MM.1S (cell line): ENCODE measurements around the gene CMBL.

Experiments
- DNase-seq: peaks from one replicate; pipeline ENCODE4 v3.0.0-alpha.2; 2015
- H2AFZ ChIP-seq: fragments of 300-600 bp; sonication (generic); 2 replicates; pipeline ENCODE4 v1.6.0; 2016; ENCODE audit warnings: antibody characterized with exemption, low read length
- H3F3A ChIP-seq: fragments of 300-600 bp; sonication (generic); 2 replicates; pipeline ENCODE4 v1.6.1; 2016; ENCODE audit warnings: mild to moderate bottlenecking, antibody characterized with exemption, low read length, moderate library complexity, mixed read lengths; ENCODE audit not compliant: insufficient read depth
- H3K27ac ChIP-seq: fragments of 300-600 bp; sonication (generic); 2 replicates; pipeline ENCODE4 v1.5.1; 2016; ENCODE audit warnings: mild to moderate bottlenecking, low read length
- H3K27me3 ChIP-seq: fragments of 300-600 bp; sonication (generic); replicated peaks from 2 replicates; pipeline ENCODE4 v1.6.0; 2016; ENCODE audit warnings: low read length; ENCODE audit not compliant: insufficient read depth
- H3K36me3 ChIP-seq: fragments of 300-600 bp; sonication (generic); replicated peaks from 2 replicates; pipeline ENCODE4 v1.6.1; 2016; ENCODE audit warnings: mild to moderate bottlenecking, low read length, mixed read lengths; ENCODE audit not compliant: insufficient read depth
- H3K4me1 ChIP-seq: fragments of 300-600 bp; sonication (generic); 2 replicates; pipeline ENCODE4 v1.6.1; 2016; ENCODE audit warnings: low read length, mixed read lengths
- H3K4me2 ChIP-seq: fragments of 300-600 bp; sonication (generic); 2 replicates; pipeline ENCODE4 v1.6.0; 2016; ENCODE audit warnings: low read depth, low read length
- H3K4me3 ChIP-seq: fragments of 300-600 bp; sonication (generic); 2 replicates; pipeline ENCODE4 v1.5.1; 2016; ENCODE audit warnings: low read length, mixed read lengths
- H3K79me2 ChIP-seq: fragments of 300-600 bp; sonication (generic); 2 replicates; pipeline ENCODE4 v1.6.1; 2016; ENCODE audit warnings: mixed run types, low read length, mixed read lengths
- H3K9ac ChIP-seq: fragments of 300-600 bp; sonication (generic); 2 replicates; pipeline ENCODE4 v1.6.1; 2016; ENCODE audit warnings: low read length, mixed read lengths
- H3K9me2 ChIP-seq: fragments of 300-600 bp; sonication (generic); replicated peaks from 2 replicates; pipeline ENCODE4 v1.6.1; 2016; ENCODE audit warnings: mild to moderate bottlenecking, low read length, mixed read lengths; ENCODE audit not compliant: insufficient read depth
- H3K9me3 ChIP-seq: fragments of 300-600 bp; sonication (generic); replicated peaks from 2 replicates; pipeline ENCODE4 v1.6.1; 2016; ENCODE audit warnings: mild to moderate bottlenecking, low read length, mixed read lengths; ENCODE audit not compliant: insufficient read depth
- H4K20me1 ChIP-seq: fragments of 300-600 bp; sonication (generic); 2 replicates; pipeline ENCODE4 v1.6.1; 2016; ENCODE audit warnings: mild to moderate bottlenecking, low read length, moderate library complexity, mixed read lengths; ENCODE audit not compliant: insufficient read depth
- CTCF ChIP-seq: fragments of 300-600 bp; sonication (generic); IDR thresholded peaks from 2 replicates; pipeline ENCODE4 v1.5.1; 2016; ENCODE audit warnings: antibody characterized with exemption, low read length, mixed read lengths
- EZH2 ChIP-seq: fragments of 300-600 bp; sonication (generic); optimal IDR thresholded peaks from 2 replicates; pipeline ENCODE3; 2017; ENCODE audit warnings: low read depth, mild to moderate bottlenecking, antibody characterized with exemption, low read length, mixed read lengths
- EZH2phosphoT487 ChIP-seq: fragments of 300-600 bp; sonication (generic); IDR thresholded peaks from 2 replicates; pipeline ENCODE4 v1.6.1; 2018; ENCODE audit warnings: antibody characterized with exemption, low read length

The CMBL gene

GRCh38 chr5:10251405-10251804 is 56.3 kb downstream of the CMBL start:
- Histone ChIP-seq H3K9me2 (no peaks in the 10 kb centered on the region), H3K9ac (peak overlapping the region; percentile 93), H3K9me3 (no peaks in the 10 kb centered on the region), H2AFZ (no peak overlapping the region), H3K4me1 (peaks cover 13% of the 10 kb centered on the region), H3F3A (no peaks in the 10 kb centered on the region), H3K36me3 (peaks cover 21% of the 10 kb centered on the region), H3K27ac (no peak overlapping the region), H3K27me3 (no peaks in the 10 kb centered on the region), H3K79me2 (peaks cover 95% of the 10 kb centered on the region), H4K20me1 (peaks cover 25% of the 10 kb centered on the region), H3K4me2 (peak overlapping the region; percentile 90), H3K4me3 (peak overlapping the region; percentile 95)
- no peak for TF ChIP-seq CTCF
- TF ChIP-seq EZH2phosphoT487, result no peak
- no peak for TF ChIP-seq EZH2
- no peak for DNase-seq

GRCh38 chr5:10250806-10251276 is 56.9 kb downstream of the CMBL start:
- Histone ChIP-seq H3K4me1 (peaks cover 13% of the 10 kb centered on the region), H3K4me3 (peak overlapping the region; percentile 95), H4K20me1 (peaks cover 25% of the 10 kb centered on the region), H3K79me2 (peaks cover 89% of the 10 kb centered on the region), H2AFZ (peak overlapping the region; percentile 87), H3K9ac (peak overlapping the region; percentile 93), H3K36me3 (peaks cover 16% of the 10 kb centered on the region), H3K9me3 (no peaks in the 10 kb centered on the region), H3K4me2 (peak overlapping the region; percentile 90), H3K27me3 (no peaks in the 10 kb centered on the region), H3F3A (no peaks in the 10 kb centered on the region), H3K27ac (peak overlapping the region; percentile 84; the same call in 1 of the 2 replicates), H3K9me2 (no peaks in the 10 kb centered on the region)
- peak; percentile 34 for DNase-seq
- TF ChIP-seq EZH2phosphoT487 (no peak), EZH2 (no peak), CTCF (no peak)

GRCh38 chr5:10249948-10250805 is 57.5 kb downstream of the CMBL start, which contains the start of gene CCT5:
Gene CCT5, plus strand, starts transcription at chr5:10250280. Its CDS starts 61 bp downstream, at chr5:10250341.
- Histone ChIP-seq H3K9ac (peak within 1 kb of the TSS; percentile 93), H3K4me3 (peak within 1 kb of the TSS; percentile 95), H3F3A (no peaks in the 10 kb centered on the region), H3K4me1 (peaks cover 13% of the 10 kb centered on the region), H4K20me1 (peaks cover 25% of the 10 kb centered on the region), H3K36me3 (peaks cover 9% of the 10 kb centered on the region; the same call in 1 of the 2 replicates), H3K9me2 (no peaks in the 10 kb centered on the region), H2AFZ (peak within 1 kb of the TSS; percentile 87), H3K27ac (peak within 1 kb of the TSS; percentile 84), H3K4me2 (peak within 1 kb of the TSS; percentile 90), H3K9me3 (no peaks in the 10 kb centered on the region), H3K27me3 (no peaks in the 10 kb centered on the region), H3K79me2 (peaks cover 83% of the 10 kb centered on the region)
- DNase-seq, result peak; percentile 99
- TF ChIP-seq CTCF (no peak), EZH2phosphoT487 (no peak), EZH2 (no peak)
